WERI-Rb-1 (cell line): ENCODE data around the gene MYO9A.
"Not testable (repeated sequence)": the region's sequence is repeated elsewhere in the genome, so short reads cannot be mapped to it uniquely, and the experiment has no call there.

Experiments
- DNase-seq: peaks from one replicate; pipeline ENCODE4 v3.0.0-alpha.2; 2020
- H3K27ac ChIP-seq: fragments of 250-450 bp; sonication (Bioruptor Pico); 2 replicates; pipeline ENCODE4 v1.5.1; 2020; ENCODE audit warnings: mild to moderate bottlenecking, moderate library complexity
- H3K27me3 ChIP-seq: fragments of 250-450 bp; sonication (Bioruptor Pico); 2 replicates; pipeline ENCODE4 v1.5.1; 2021; ENCODE audit warnings: mild to moderate bottlenecking, low read depth, moderate library complexity; ENCODE audit not compliant: insufficient read depth, severe bottlenecking
- H3K36me3 ChIP-seq: fragments of 250-450 bp; sonication (Bioruptor Pico); 2 replicates; pipeline ENCODE4 v1.5.1; 2020; ENCODE audit warnings: mild to moderate bottlenecking, moderate library complexity
- H3K4me3 ChIP-seq: 2 replicates; pipeline ENCODE4 v1.5.1; 2011; ENCODE audit warnings: low read depth, mild to moderate bottlenecking, control low read depth, low read length
- H3K9me3 ChIP-seq: fragments of 250-450 bp; sonication (Bioruptor Pico); 2 replicates; pipeline ENCODE4 v1.5.1; 2021; ENCODE audit warnings: mild to moderate bottlenecking, moderate library complexity; ENCODE audit not compliant: severe bottlenecking
- CTCF ChIP-seq: IDR thresholded peaks from 2 replicates; pipeline ENCODE4 v1.5.1; 2011; ENCODE audit warnings: low read depth, mild to moderate bottlenecking, control low read depth, inconsistent platforms, low read length

Gene MYO9A

GRCh38 chr15:72110355-72110754 is 7.6 kb downstream of the MYO9A start:
- TF ChIP-seq CTCF: no peak
- H3K27ac ChIP-seq: no peak overlapping the region
- DNase-seq: no peak
- no peaks in the 10 kb centered on the region for H3K9me3 ChIP-seq
- H3K27me3 ChIP-seq: no peaks in the 10 kb centered on the region
- H3K4me3 ChIP-seq: no peak overlapping the region
- no peaks in the 10 kb centered on the region; the same call in 1 of the 2 replicates for H3K36me3 ChIP-seq

- Histone ChIP-seq H3K27me3 (no peaks in the 10 kb centered on the region), H3K9me3 (no peaks in the 10 kb centered on the region), H3K4me3 (no peak overlapping the region), H3K27ac (no peak overlapping the region), H3K36me3 (no peaks in the 10 kb centered on the region)
- TF ChIP-seq CTCF: no peak
- no peak for DNase-seq
These were observed 11.9 kb downstream of the MYO9A start for GRCh38 chr15:72106068-72106467.

DNA sequence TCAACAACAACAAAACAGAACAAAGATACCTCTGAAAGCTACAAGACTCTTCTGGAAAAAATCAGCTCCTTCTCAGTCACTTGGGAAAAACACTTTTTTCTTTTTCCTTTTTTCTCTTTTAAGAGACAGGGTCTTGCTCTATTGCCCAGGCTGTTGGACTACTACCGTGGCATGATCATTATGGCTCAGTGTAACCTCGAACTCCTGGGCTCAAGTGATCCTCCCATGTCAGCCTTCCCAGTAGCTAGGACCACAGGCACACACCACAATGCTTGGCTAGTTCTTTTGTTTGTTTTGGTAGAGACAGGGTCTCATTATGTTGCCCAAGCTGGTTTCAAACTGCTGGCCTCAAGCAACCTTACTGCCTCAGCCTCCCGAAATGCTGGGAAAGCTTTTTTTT is 12.8 kb downstream of the MYO9A start:
- Histone ChIP-seq H3K27me3 (no peaks in the 10 kb centered on the region), H3K4me3 (no peak overlapping the region), H3K27ac (no peak overlapping the region), H3K9me3 (no peaks in the 10 kb centered on the region), H3K36me3 (no peaks in the 10 kb centered on the region)
- no peak for DNase-seq
- TF ChIP-seq CTCF: no peak

DNA sequence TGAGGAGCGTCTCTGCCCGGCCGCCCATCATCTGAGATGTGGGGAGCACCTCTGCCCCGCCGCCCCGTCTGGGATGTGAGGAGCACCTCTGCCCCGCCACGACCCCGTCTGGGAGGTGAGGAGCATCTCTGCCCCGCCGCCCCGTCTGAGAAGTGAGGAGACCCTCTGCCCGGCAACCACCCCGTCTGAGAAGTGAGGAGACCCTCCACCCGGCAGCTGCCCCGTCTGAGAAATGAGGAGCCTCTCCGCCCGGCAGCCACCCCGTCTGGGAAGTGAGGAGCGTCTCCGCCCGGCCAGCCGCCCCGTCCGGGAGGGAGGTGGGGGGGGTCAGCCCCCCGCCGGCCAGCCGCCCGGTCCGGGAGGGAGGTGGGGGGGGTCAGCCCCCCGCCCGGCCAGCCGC is 17.4 kb downstream of the MYO9A start:
- not testable (repeated sequence) for H3K36me3 ChIP-seq, H3K27me3 ChIP-seq, DNase-seq, H3K27ac ChIP-seq, H3K4me3 ChIP-seq, H3K9me3 ChIP-seq

DNA sequence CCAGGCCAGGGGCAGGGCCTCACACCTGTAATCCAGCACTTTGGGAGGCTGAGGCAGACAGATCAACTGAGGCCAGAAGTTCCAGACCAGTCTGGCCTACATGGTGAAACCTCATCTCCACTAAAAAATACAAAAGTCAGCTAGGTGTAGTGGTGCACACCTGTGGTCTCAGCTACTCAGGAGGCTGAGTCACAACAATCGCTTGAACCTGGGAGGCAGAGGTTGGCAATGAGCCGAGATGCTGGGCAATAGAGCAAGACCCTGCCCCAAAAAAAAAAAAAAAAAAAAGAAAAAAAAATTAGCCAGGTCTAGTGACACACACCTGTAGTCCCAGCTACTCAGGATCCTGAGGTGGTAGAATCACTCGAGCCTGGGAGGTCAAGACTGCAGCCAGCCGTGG is 18.8 kb downstream of the MYO9A start:
- TF ChIP-seq CTCF: no peak
- H3K9me3 ChIP-seq: no peaks in the 10 kb centered on the region
- H3K4me3 ChIP-seq: no peak overlapping the region
- H3K36me3 ChIP-seq: no peaks in the 10 kb centered on the region
- H3K27ac ChIP-seq: no peak overlapping the region
- no peaks in the 10 kb centered on the region for H3K27me3 ChIP-seq
- no peak for DNase-seq

- no peaks in the 10 kb centered on the region for H3K27me3 ChIP-seq
- no peak overlapping the region for H3K4me3 ChIP-seq
- no peaks in the 10 kb centered on the region for H3K9me3 ChIP-seq
- no peak overlapping the region for H3K27ac ChIP-seq
- H3K36me3 ChIP-seq: no peaks in the 10 kb centered on the region
- no peak for DNase-seq
- no peak for TF ChIP-seq CTCF
These were observed 19.9 kb downstream of the MYO9A start for GRCh38 chr15:72098040-72098439.
